MG63 (cell line): Measurements from ENCODE around the gene ARSB. TPM values are rescaled to one million over a fixed set of nuclear protein-coding genes. Genes with fewer than 3 reads are reported as not detected.
"Not testable (repeated sequence)": the region's sequence is repeated elsewhere in the genome, so short reads cannot be mapped to it uniquely, and the experiment has no call there.

Experiments
- DNase-seq: peaks from one replicate; pipeline ENCODE4 v3.0.0-alpha.2; 2020
- H3K27me3 ChIP-seq: fragments of 250-450 bp; sonication (Bioruptor Pico); 2 replicates; pipeline ENCODE4 v1.5.1; 2020; ENCODE audit warnings: mild to moderate bottlenecking, moderate library complexity
- H3K36me3 ChIP-seq: fragments of 250-450 bp; sonication (Bioruptor Pico); 2 replicates; pipeline ENCODE4 v1.5.1; 2020; ENCODE audit warnings: mild to moderate bottlenecking, moderate library complexity
- H3K4me3 ChIP-seq: fragments of 250-450 bp; sonication (Bioruptor Pico); 2 replicates; pipeline ENCODE4 v1.5.1; 2020; ENCODE audit warnings: mild to moderate bottlenecking, moderate library complexity
- H3K9me3 ChIP-seq: fragments of 250-450 bp; sonication (Bioruptor Pico); 2 replicates; pipeline ENCODE4 v1.5.1; 2020; ENCODE audit warnings: mild to moderate bottlenecking, moderate library complexity
- total RNA-seq: library from RNA; depleted of rRNA; stranded (reverse); fragments of >200 nt; shearing (Covaris generic); gene quantifications from 2 replicates; pipeline ENCODE4 v1.2.3, GENCODE V29; 2014; ENCODE audit warnings: low replicate concordance

The ARSB gene
- total RNA-seq, 1 experiment from 2014 or later, result 10.2 TPM

GRCh38 chr5:78923622-78923970 lies 61.5 kb downstream of the ARSB start:
- Histone ChIP-seq H3K4me3 (no peak overlapping the region), H3K27me3 (no peaks in the 10 kb centered on the region), H3K9me3 (no peaks in the 10 kb centered on the region), H3K36me3 (no peaks in the 10 kb centered on the region)
- no peak for DNase-seq

- DNase-seq, result no peak
- H3K9me3 ChIP-seq, result no peaks in the 10 kb centered on the region
- no peaks in the 10 kb centered on the region for H3K36me3 ChIP-seq
- H3K27me3 ChIP-seq, result no peaks in the 10 kb centered on the region
- no peak overlapping the region for H3K4me3 ChIP-seq
Observed at GRCh38 chr5:78922879-78923621, 62.1 kb downstream of the ARSB start.

GRCh38 chr5:78920604-78921003 lies 64.5 kb downstream of the ARSB start:
- peak; percentile 8 for DNase-seq
- no peaks in the 10 kb centered on the region for H3K36me3 ChIP-seq
- H3K9me3 ChIP-seq, result no peaks in the 10 kb centered on the region
- no peak overlapping the region for H3K4me3 ChIP-seq
- no peaks in the 10 kb centered on the region for H3K27me3 ChIP-seq

- H3K9me3 ChIP-seq, result no peaks in the 10 kb centered on the region
- H3K36me3 ChIP-seq, result no peaks in the 10 kb centered on the region
- no peaks in the 10 kb centered on the region for H3K27me3 ChIP-seq
- no peak for DNase-seq
- H3K4me3 ChIP-seq, result no peak overlapping the region
Observed at GRCh38 chr5:78919796-78920195, 65.3 kb downstream of the ARSB start.

GRCh38 chr5:78916044-78916443 lies 69.1 kb downstream of the ARSB start:
- H3K27me3 ChIP-seq, result no peaks in the 10 kb centered on the region
- no peak for DNase-seq
- H3K36me3 ChIP-seq, result no peaks in the 10 kb centered on the region
- H3K4me3 ChIP-seq, result no peak overlapping the region
- no peaks in the 10 kb centered on the region for H3K9me3 ChIP-seq

- H3K4me3 ChIP-seq, result no peak overlapping the region
- H3K36me3 ChIP-seq, result no peaks in the 10 kb centered on the region
- no peaks in the 10 kb centered on the region for H3K27me3 ChIP-seq
- no peaks in the 10 kb centered on the region for H3K9me3 ChIP-seq
- no peak for DNase-seq
Observed at GRCh38 chr5:78915170-78915569, 69.9 kb downstream of the ARSB start.

- Histone ChIP-seq H3K27me3 (no peaks in the 10 kb centered on the region), H3K9me3 (no peaks in the 10 kb centered on the region), H3K36me3 (no peaks in the 10 kb centered on the region), H3K4me3 (no peak overlapping the region)
- DNase-seq, result no peak
Observed at GRCh38 chr5:78912811-78913210, 72.3 kb downstream of the ARSB start.

GRCh38 chr5:78912085-78912771 lies 72.9 kb downstream of the ARSB start:
- no peak for DNase-seq
- Histone ChIP-seq H3K27me3 (no peaks in the 10 kb centered on the region), H3K36me3 (no peaks in the 10 kb centered on the region), H3K4me3 (no peak overlapping the region), H3K9me3 (no peaks in the 10 kb centered on the region)

- not testable (repeated sequence) for H3K36me3 ChIP-seq, H3K27me3 ChIP-seq, DNase-seq, H3K9me3 ChIP-seq, H3K4me3 ChIP-seq
Observed at GRCh38 chr5:78909224-78909983, 75.7 kb downstream of the ARSB start.

GRCh38 chr5:78908173-78909061 lies 76.7 kb downstream of the ARSB start:
- DNase-seq, result peak; percentile 75
- Histone ChIP-seq H3K36me3 (no peaks in the 10 kb centered on the region), H3K27me3 (no peaks in the 10 kb centered on the region), H3K9me3 (no peaks in the 10 kb centered on the region), H3K4me3 (peak overlapping the region; percentile 13)

- no peaks in the 10 kb centered on the region for H3K9me3 ChIP-seq
- H3K36me3 ChIP-seq, result no peaks in the 10 kb centered on the region
- peak; percentile 83 for DNase-seq
- peak overlapping the region; percentile 28 for H3K4me3 ChIP-seq
- no peaks in the 10 kb centered on the region for H3K27me3 ChIP-seq
Observed at GRCh38 chr5:78907255-78907891, 77.7 kb downstream of the ARSB start.

- DNase-seq, result no peak
- no peaks in the 10 kb centered on the region for H3K27me3 ChIP-seq
- H3K36me3 ChIP-seq, result no peaks in the 10 kb centered on the region
- no peak overlapping the region for H3K4me3 ChIP-seq
- H3K9me3 ChIP-seq, result no peaks in the 10 kb centered on the region
Observed at GRCh38 chr5:78905084-78905938, 79.8 kb downstream of the ARSB start.

GRCh38 chr5:78903861-78904260 lies 81.2 kb downstream of the ARSB start:
- Histone ChIP-seq H3K27me3 (no peaks in the 10 kb centered on the region), H3K9me3 (no peaks in the 10 kb centered on the region), H3K4me3 (no peak overlapping the region), H3K36me3 (no peaks in the 10 kb centered on the region)
- no peak for DNase-seq

GRCh38 chr5:78903353-78903752 lies 81.8 kb downstream of the ARSB start:
- no peaks in the 10 kb centered on the region for H3K27me3 ChIP-seq

GRCh38 chr5:78899922-78900362 lies 85.2 kb downstream of the ARSB start:
- Histone ChIP-seq H3K27me3 (no peaks in the 10 kb centered on the region), H3K36me3 (no peaks in the 10 kb centered on the region), H3K9me3 (no peaks in the 10 kb centered on the region), H3K4me3 (no peak overlapping the region)
- no peak for DNase-seq

More at GRCh38 chr5:78903353-78903752, 81.8 kb downstream of the ARSB start:
- H3K9me3 ChIP-seq, result no peaks in the 10 kb centered on the region
- DNase-seq, result no peak
- H3K36me3 ChIP-seq, result no peaks in the 10 kb centered on the region
- no peak overlapping the region for H3K4me3 ChIP-seq
